ENCODE data around the gene TMEM196. TPM values are rescaled to one million over a fixed set of nuclear protein-coding genes. Genes with fewer than 3 reads are reported as not detected.

The TMEM196 gene
- total RNA-seq, 6 donors from 2014 or later = not detected

DNA sequence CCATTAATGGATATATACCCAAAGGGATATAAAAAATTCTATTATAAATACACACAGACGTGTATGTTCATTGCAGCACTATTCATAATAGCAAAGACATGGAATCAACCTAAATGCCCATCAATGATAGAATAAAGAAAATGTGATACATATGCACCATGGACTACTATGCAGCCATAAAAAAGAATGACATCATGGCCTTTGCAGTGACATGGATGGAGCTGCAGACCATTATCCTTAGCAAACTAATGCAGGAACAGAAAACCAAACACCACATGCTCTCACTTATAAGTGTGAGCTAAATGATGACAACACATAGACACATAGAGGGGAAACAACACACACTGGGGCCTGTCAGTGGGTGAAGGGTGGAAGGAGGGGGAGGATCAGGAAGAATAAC is 97.6 kb downstream of the TMEM196 start:
- TF ChIP-seq POLR2AphosphoS5 (IDR thresholded peaks at IDR 0.05) (no peak), EP300 (IDR thresholded peaks at IDR 0.05) (no peak), POLR2A (IDR thresholded peaks at IDR 0.05) (no peak)
- TF ChIP-seq, protein P1, sequence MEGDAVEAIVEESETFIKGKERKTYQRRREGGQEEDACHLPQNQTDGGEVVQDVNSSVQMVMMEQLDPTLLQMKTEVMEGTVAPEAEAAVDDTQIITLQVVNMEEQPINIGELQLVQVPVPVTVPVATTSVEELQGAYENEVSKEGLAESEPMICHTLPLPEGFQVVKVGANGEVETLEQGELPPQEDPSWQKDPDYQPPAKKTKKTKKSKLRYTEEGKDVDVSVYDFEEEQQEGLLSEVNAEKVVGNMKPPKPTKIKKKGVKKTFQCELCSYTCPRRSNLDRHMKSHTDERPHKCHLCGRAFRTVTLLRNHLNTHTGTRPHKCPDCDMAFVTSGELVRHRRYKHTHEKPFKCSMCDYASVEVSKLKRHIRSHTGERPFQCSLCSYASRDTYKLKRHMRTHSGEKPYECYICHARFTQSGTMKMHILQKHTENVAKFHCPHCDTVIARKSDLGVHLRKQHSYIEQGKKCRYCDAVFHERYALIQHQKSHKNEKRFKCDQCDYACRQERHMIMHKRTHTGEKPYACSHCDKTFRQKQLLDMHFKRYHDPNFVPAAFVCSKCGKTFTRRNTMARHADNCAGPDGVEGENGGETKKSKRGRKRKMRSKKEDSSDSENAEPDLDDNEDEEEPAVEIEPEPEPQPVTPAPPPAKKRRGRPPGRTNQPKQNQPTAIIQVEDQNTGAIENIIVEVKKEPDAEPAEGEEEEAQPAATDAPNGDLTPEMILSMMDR (IDR thresholded peaks at IDR 0.05) = no peak
- 80 to 90% methylated on average over 1 of the region's 1 CpG for WGBS, 2 donors
- no peak for ATAC-seq (ENCODE audit: low FRiP score in 2 of 2)
- Histone ChIP-seq H3K36me3 (no peaks in the 10 kb centered on the region), H3K4me3 (no peak overlapping the region), H3K4me1 (no peaks in the 10 kb centered on the region), H3K27ac (no peak overlapping the region), H3K9me3 (no peaks in the 10 kb centered on the region), H3K27me3 (no peaks in the 10 kb centered on the region)
- no peak for DNase-seq

DNA sequence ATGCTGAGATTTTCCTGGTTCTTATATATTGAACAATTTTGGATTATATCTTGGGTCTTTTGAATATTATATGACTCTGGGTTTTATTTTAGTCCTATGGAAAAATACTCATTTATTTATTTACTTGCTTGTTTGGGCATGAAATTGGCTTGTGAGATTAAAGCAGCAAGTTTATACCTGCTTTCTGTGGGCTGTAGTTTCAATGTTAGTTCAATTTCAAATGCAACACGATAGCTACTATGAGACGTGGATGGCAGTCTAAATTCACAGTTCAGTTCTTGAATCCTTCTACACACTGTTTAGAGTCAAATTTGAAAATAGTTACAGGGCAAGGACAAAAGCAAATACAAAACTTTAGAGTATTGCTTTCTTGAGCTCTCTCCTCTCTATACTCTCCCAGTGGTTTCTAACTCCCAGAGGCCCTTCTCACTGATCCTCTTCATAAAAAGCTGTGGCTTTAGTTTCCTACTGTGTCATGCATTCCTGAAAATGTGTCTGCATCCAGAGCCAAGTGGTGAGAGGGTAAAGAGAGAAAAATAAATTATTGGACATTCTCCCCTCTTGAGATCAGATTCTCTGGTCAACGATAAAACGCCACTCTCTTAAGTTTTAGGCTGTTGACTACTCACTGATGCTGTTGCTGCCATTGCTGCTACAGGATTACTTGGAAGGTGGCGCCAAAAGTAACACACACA is 99.0 kb downstream of the TMEM196 start:
- Histone ChIP-seq H3K27me3 (no peaks in the 10 kb centered on the region), H3K27ac (no peak overlapping the region), H3K4me3 (no peak overlapping the region), H3K9me3 (no peaks in the 10 kb centered on the region), H3K36me3 (no peaks in the 10 kb centered on the region), H3K4me1 (no peaks in the 10 kb centered on the region)
- ATAC-seq (ENCODE audit: low FRiP score in 2 of 2) (no peak), DNase-seq (no peak)
- 85 to 86% methylated on average over 5 of the region's 5 CpGs for WGBS, 2 donors
- TF ChIP-seq, protein P1 (IDR thresholded peaks at IDR 0.05) = no peak
- TF ChIP-seq POLR2A (IDR thresholded peaks at IDR 0.05) (no peak), EP300 (IDR thresholded peaks at IDR 0.05) (no peak), POLR2AphosphoS5 (IDR thresholded peaks at IDR 0.05) (no peak)

DNA sequence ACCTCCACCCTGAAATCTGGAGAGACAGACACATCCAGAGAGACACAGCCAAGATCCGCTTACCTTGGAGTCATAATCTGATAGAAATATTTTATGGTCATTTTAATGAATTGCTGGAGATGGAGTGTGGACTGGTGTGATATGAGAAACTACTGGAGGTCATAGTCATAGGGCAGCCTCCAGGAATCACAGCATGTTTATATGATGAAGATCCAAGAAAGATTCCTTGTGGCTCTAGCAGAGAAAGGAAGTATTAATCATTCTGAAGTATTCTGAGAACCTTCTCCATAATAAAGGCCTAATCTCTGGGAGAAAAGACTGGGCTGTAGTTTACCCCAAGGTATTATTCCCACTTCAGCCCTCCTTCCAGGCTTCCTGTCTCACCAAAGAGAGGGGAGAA is 102.6 kb downstream of the TMEM196 start:
- Histone ChIP-seq H3K4me1 (no peaks in the 10 kb centered on the region), H3K4me3 (no peak overlapping the region)

More for the DNA sequence above, 102.6 kb downstream of the TMEM196 start:
- DNase-seq (no peak), ATAC-seq (ENCODE audit: low FRiP score in 2 of 2) (no peak)
- H3K9me3 ChIP-seq = no peaks in the 10 kb centered on the region
- 77 to 83% methylated on average over 1 of the region's 1 CpG for whole genome bisulfite sequencing, 2 donors
- no peak overlapping the region for H3K27ac ChIP-seq
- no peaks in the 10 kb centered on the region for H3K36me3 ChIP-seq
- no peaks in the 10 kb centered on the region for H3K27me3 ChIP-seq
- TF ChIP-seq POLR2A (IDR thresholded peaks at IDR 0.05) (no peak), POLR2AphosphoS5 (IDR thresholded peaks at IDR 0.05) (no peak), EP300 (IDR thresholded peaks at IDR 0.05) (no peak)
- TF ChIP-seq, protein P1 (IDR thresholded peaks at IDR 0.05) = no peak

Small RNAs within 50 kb of the gene (small RNA-seq; reads per million reads assigned to genes)
- gene MIR3146 = 0 to 0.44 (median 0) reads per million in 4 donors

Other genes with a start within 250 kb of the TMEM196 start
- gene POLR1F, start 64.6 kb downstream of the TMEM196 start, total RNA-seq = 10 to 100 TPM in 4 of 6 donors, 1 to 10 TPM in 2; 2.7 to 24.1 (median 11.3) TPM

Data from upper lobe of left lung (tissue), 6 donors.